GM23338 (cell line): ENCODE results near the gene NINJ1. TPM values are rescaled to one million over a fixed set of nuclear protein-coding genes. Genes with fewer than 3 reads are reported as not detected.

Experiments used
- ATAC-seq: fragments of 200-7000 bp; cut with Tn5 transposase; 3 replicates; pipeline ENCODE4 v1.9.1; 2020
- DNase-seq: peaks from one replicate; pipeline ENCODE4 v3.0.0-alpha.2; 2015; ENCODE audit warnings: low spot score
- H2AFZ ChIP-seq: fragments of 200-600 bp; sonication (generic); 2 replicates; pipeline ENCODE4 v1.8.0; 2016; ENCODE audit warnings: antibody characterized with exemption, mild to moderate bottlenecking, moderate library complexity
- H3F3A ChIP-seq: fragments of 200-600 bp; sonication (generic); replicated peaks from 2 replicates; pipeline ENCODE4 v1.8.0; 2017; ENCODE audit warnings: antibody characterized with exemption, mixed run types, low read depth
- H3K27ac ChIP-seq: fragments of 200-600 bp; sonication (generic); 2 replicates; pipeline ENCODE4 v1.6.1; 2016; ENCODE audit warnings: low read depth
- H3K27me3 ChIP-seq: fragments of 200-600 bp; sonication (generic); 2 replicates; pipeline ENCODE4 v1.8.0; 2016; ENCODE audit warnings: mild to moderate bottlenecking, mixed run types, moderate library complexity; ENCODE audit not compliant: insufficient read depth
- H3K36me3 ChIP-seq: fragments of 200-600 bp; sonication (generic); 2 replicates; pipeline ENCODE4 v1.8.0; 2016; ENCODE audit warnings: mild to moderate bottlenecking; ENCODE audit not compliant: insufficient read depth
- H3K4me1 ChIP-seq: fragments of 200-600 bp; sonication (generic); 2 replicates; pipeline ENCODE4 v1.8.0; 2016; ENCODE audit warnings: mild to moderate bottlenecking, moderate library complexity; ENCODE audit not compliant: insufficient read depth
- H3K4me2 ChIP-seq: fragments of 200-600 bp; sonication (generic); 2 replicates; pipeline ENCODE4 v1.7.1; 2017; ENCODE audit warnings: mixed run types
- H3K4me3 ChIP-seq: fragments of 200-600 bp; sonication (generic); 2 replicates; pipeline ENCODE4 v1.6.1; 2016; ENCODE audit warnings: mixed run types
- H3K79me2 ChIP-seq: fragments of 200-600 bp; sonication (generic); replicated peaks from 2 replicates; pipeline ENCODE4 v1.8.0; 2017; ENCODE audit warnings: mild to moderate bottlenecking; ENCODE audit not compliant: insufficient read depth
- H3K9me2 ChIP-seq: fragments of 200-600 bp; sonication (generic); 2 replicates; pipeline ENCODE4 v1.8.0; 2017; ENCODE audit not compliant: insufficient read depth
- H4K20me1 ChIP-seq: fragments of 200-600 bp; sonication (generic); replicated peaks from 2 replicates; pipeline ENCODE4 v1.8.0; 2017; ENCODE audit warnings: mild to moderate bottlenecking; ENCODE audit not compliant: insufficient read depth
- H3K27ac Mint-ChIP-seq: 2 replicates; pipeline ENCODE4 v1.8.0; 2020; ENCODE audit warnings: inconsistent platforms, mild to moderate bottlenecking, moderate library complexity, mixed read lengths
- H3K27me3 Mint-ChIP-seq: 3 replicates; pipeline ENCODE4 v1.8.0; 2022; ENCODE audit warnings: low read depth, mild to moderate bottlenecking, moderate library complexity, mixed read lengths, inconsistent platforms; ENCODE audit not compliant: insufficient read depth, poor library complexity
- H3K36me3 Mint-ChIP-seq: 3 replicates; pipeline ENCODE4 v1.8.0; 2021; ENCODE audit warnings: low read depth, mild to moderate bottlenecking, inconsistent platforms, moderate library complexity, mixed read lengths
- H3K4me1 Mint-ChIP-seq: 3 replicates; pipeline ENCODE4 v1.8.0; 2020; ENCODE audit warnings: mild to moderate bottlenecking, inconsistent platforms, mixed read lengths
- H3K4me3 Mint-ChIP-seq: 3 replicates; pipeline ENCODE4 v1.8.0; 2021; ENCODE audit warnings: moderate library complexity, mild to moderate bottlenecking, inconsistent platforms, mixed read lengths
- H3K9me3 Mint-ChIP-seq: 3 replicates; pipeline ENCODE4 v1.8.0; 2020; ENCODE audit warnings: moderate library complexity, mild to moderate bottlenecking, inconsistent platforms, mixed read lengths
- CREB1 ChIP-seq: fragments of 250-450 bp; sonication (Bioruptor Pico); IDR thresholded peaks from 2 replicates; pipeline ENCODE4 v1.5.0; 2020; ENCODE audit warnings: low read depth, mild to moderate bottlenecking, moderate library complexity
- EZH2 ChIP-seq: fragments of 200-600 bp; sonication (generic); IDR thresholded peaks from one replicate; pipeline ENCODE4 v1.8.0; 2017; ENCODE audit warnings: antibody characterized with exemption, mild to moderate bottlenecking, low read depth; ENCODE audit not compliant: unreplicated experiment
- EZH2phosphoT487 ChIP-seq: fragments of 200-600 bp; sonication (generic); IDR thresholded peaks from one replicate; pipeline ENCODE4 v1.8.1; 2018; ENCODE audit warnings: antibody characterized with exemption; ENCODE audit not compliant: unreplicated experiment
- JUNB ChIP-seq: IDR thresholded peaks from one replicate; pipeline ENCODE4 v1.6.1; 2016; ENCODE audit warnings: antibody characterized with exemption; ENCODE audit not compliant: unreplicated experiment
- NANOG ChIP-seq: IDR thresholded peaks from 2 replicates; pipeline ENCODE4 v1.6.1; 2016; ENCODE audit warnings: antibody characterized with exemption, borderline replicate concordance
- POLR2AphosphoS5 ChIP-seq: IDR thresholded peaks from 2 replicates; pipeline ENCODE4 v1.6.1; 2016; ENCODE audit warnings: antibody characterized with exemption, low read depth
- STAT1 ChIP-seq: IDR thresholded peaks from one replicate; pipeline ENCODE4 v1.6.1; 2016; ENCODE audit warnings: antibody characterized with exemption; ENCODE audit not compliant: unreplicated experiment
- ZNF114 ChIP-seq: fragments of 250-450 bp; sonication (Bioruptor Pico); IDR thresholded peaks from 2 replicates; pipeline ENCODE4 v1.5.0; 2020; ENCODE audit warnings: mild to moderate bottlenecking, moderate library complexity
- ZNF331 ChIP-seq: fragments of 250-450 bp; sonication (Bioruptor Pico); IDR thresholded peaks from 2 replicates; pipeline ENCODE4 v1.5.0; 2020; ENCODE audit warnings: low read depth, mild to moderate bottlenecking, moderate library complexity
- polyA plus RNA-seq: library from polyadenylated mRNA; unstranded; fragments of >200 nt; fragmentation: Nextera tagmentation; extraction: Ambion mirVana; gene quantifications from 2 replicates; pipeline ENCODE4 v1.2.1, GENCODE V29; 2016
- total RNA-seq: library from RNA; depleted of rRNA; stranded (reverse); fragments of >200 nt; shearing (Covaris generic); gene quantifications from 2 replicates; pipeline ENCODE4 v1.2.3, GENCODE V29; 2014
- TF ChIP-seq, protein P1 (sequence below): IDR thresholded peaks from 2 replicates; pipeline ENCODE4 v1.6.1; 2016; ENCODE audit warnings: antibody characterized with exemption
- TF ChIP-seq, protein P2 (sequence below): fragments of 250-450 bp; sonication (Bioruptor Pico); IDR thresholded peaks from 2 replicates; pipeline ENCODE4 v1.5.0; 2020; ENCODE audit warnings: mild to moderate bottlenecking, moderate library complexity
- TF ChIP-seq, protein P3 (sequence below): IDR thresholded peaks from one replicate; pipeline ENCODE4 v1.6.1; 2018; ENCODE audit warnings: antibody characterized with exemption; ENCODE audit not compliant: unreplicated experiment
- TF ChIP-seq, protein P4 (sequence below), 2 experiments: fragments of 200-600 bp in 1 of 2; sonication (generic) in 1 of 2; conservative IDR thresholded peaks; 2 replicates each; pipeline versions ENCODE4 v1.5.1 to v1.6.1; 2016 to 2017; ENCODE audit warnings: antibody characterized with exemption in 2 of 2, low read depth in 2 of 2, mild to moderate bottlenecking in 2 of 2, moderate library complexity in 1 of 2

The NINJ1 gene
- total and polyA plus RNA-seq, 2 experiments from 2014 or later: 36.3 to 39.7 TPM

DNA sequence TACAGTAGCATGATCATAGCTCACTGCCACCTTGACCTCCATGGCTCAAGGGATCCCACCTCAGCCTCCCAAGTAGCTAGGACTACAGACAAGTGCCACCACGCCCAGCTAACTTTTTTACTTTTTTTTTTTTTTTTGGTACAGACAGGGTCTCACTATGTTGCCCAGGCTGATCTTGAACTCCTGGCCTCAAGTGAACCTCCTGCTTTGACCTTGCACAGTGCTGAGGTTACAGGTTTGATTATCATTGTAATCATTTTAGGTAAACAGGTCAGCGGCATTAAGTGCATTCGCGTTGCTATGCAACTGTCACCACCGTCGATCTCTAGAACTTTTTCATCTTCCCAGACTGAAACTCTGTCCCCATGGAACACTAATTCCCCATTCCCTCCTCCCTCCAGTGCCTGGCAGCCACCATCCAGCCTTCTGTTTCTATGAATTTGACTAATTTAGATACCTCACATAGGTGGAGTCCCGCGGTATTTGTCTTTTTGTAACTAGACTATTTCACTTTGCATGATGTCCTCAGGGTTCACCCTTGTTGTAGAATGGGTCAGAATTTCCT is 43.9 kb downstream of the NINJ1 start:
- TF ChIP-seq, protein P1, sequence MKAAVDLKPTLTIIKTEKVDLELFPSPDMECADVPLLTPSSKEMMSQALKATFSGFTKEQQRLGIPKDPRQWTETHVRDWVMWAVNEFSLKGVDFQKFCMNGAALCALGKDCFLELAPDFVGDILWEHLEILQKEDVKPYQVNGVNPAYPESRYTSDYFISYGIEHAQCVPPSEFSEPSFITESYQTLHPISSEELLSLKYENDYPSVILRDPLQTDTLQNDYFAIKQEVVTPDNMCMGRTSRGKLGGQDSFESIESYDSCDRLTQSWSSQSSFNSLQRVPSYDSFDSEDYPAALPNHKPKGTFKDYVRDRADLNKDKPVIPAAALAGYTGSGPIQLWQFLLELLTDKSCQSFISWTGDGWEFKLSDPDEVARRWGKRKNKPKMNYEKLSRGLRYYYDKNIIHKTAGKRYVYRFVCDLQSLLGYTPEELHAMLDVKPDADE: no peak
- TF ChIP-seq ZNF114 (CRISPR knock-in tag) (no peak), STAT1 (no peak), CREB1 (CRISPR knock-in tag) (no peak), EZH2phosphoT487 (no peak), NANOG (no peak), POLR2AphosphoS5 (no peak), EZH2 (no peak), ZNF331 (CRISPR knock-in tag) (no peak), JUNB (no peak)
- TF ChIP-seq, protein P2, sequence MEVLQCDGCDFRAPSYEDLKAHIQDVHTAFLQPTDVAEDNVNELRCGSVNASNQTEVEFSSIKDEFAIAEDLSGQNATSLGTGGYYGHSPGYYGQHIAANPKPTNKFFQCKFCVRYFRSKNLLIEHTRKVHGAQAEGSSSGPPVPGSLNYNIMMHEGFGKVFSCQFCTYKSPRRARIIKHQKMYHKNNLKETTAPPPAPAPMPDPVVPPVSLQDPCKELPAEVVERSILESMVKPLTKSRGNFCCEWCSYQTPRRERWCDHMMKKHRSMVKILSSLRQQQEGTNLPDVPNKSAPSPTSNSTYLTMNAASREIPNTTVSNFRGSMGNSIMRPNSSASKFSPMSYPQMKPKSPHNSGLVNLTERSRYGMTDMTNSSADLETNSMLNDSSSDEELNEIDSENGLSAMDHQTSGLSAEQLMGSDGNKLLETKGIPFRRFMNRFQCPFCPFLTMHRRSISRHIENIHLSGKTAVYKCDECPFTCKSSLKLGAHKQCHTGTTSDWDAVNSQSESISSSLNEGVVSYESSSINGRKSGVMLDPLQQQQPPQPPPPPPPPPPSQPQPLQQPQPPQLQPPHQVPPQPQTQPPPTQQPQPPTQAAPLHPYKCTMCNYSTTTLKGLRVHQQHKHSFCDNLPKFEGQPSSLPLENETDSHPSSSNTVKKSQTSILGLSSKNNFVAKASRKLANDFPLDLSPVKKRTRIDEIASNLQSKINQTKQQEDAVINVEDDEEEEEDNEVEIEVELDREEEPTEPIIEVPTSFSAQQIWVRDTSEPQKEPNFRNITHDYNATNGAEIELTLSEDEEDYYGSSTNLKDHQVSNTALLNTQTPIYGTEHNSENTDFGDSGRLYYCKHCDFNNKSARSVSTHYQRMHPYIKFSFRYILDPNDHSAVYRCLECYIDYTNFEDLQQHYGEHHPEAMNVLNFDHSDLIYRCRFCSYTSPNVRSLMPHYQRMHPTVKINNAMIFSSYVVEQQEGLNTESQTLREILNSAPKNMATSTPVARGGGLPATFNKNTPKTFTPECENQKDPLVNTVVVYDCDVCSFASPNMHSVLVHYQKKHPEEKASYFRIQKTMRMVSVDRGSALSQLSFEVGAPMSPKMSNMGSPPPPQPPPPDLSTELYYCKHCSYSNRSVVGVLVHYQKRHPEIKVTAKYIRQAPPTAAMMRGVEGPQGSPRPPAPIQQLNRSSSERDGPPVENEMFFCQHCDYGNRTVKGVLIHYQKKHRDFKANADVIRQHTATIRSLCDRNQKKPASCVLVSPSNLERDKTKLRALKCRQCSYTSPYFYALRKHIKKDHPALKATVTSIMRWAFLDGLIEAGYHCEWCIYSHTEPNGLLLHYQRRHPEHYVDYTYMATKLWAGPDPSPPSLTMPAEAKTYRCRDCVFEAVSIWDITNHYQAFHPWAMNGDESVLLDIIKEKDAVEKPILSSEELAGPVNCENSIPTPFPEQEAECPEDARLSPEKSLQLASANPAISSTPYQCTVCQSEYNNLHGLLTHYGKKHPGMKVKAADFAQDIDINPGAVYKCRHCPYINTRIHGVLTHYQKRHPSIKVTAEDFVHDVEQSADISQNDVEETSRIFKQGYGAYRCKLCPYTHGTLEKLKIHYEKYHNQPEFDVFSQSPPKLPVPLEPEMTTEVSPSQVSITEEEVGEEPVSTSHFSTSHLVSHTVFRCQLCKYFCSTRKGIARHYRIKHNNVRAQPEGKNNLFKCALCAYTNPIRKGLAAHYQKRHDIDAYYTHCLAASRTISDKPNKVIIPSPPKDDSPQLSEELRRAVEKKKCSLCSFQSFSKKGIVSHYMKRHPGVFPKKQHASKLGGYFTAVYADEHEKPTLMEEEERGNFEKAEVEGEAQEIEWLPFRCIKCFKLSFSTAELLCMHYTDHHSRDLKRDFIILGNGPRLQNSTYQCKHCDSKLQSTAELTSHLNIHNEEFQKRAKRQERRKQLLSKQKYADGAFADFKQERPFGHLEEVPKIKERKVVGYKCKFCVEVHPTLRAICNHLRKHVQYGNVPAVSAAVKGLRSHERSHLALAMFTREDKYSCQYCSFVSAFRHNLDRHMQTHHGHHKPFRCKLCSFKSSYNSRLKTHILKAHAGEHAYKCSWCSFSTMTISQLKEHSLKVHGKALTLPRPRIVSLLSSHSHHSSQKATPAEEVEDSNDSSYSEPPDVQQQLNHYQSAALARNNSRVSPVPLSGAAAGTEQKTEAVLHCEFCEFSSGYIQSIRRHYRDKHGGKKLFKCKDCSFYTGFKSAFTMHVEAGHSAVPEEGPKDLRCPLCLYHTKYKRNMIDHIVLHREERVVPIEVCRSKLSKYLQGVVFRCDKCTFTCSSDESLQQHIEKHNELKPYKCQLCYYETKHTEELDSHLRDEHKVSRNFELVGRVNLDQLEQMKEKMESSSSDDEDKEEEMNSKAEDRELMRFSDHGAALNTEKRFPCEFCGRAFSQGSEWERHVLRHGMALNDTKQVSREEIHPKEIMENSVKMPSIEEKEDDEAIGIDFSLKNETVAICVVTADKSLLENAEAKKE (CRISPR knock-in tag): no peak
- TF ChIP-seq, protein P3, sequence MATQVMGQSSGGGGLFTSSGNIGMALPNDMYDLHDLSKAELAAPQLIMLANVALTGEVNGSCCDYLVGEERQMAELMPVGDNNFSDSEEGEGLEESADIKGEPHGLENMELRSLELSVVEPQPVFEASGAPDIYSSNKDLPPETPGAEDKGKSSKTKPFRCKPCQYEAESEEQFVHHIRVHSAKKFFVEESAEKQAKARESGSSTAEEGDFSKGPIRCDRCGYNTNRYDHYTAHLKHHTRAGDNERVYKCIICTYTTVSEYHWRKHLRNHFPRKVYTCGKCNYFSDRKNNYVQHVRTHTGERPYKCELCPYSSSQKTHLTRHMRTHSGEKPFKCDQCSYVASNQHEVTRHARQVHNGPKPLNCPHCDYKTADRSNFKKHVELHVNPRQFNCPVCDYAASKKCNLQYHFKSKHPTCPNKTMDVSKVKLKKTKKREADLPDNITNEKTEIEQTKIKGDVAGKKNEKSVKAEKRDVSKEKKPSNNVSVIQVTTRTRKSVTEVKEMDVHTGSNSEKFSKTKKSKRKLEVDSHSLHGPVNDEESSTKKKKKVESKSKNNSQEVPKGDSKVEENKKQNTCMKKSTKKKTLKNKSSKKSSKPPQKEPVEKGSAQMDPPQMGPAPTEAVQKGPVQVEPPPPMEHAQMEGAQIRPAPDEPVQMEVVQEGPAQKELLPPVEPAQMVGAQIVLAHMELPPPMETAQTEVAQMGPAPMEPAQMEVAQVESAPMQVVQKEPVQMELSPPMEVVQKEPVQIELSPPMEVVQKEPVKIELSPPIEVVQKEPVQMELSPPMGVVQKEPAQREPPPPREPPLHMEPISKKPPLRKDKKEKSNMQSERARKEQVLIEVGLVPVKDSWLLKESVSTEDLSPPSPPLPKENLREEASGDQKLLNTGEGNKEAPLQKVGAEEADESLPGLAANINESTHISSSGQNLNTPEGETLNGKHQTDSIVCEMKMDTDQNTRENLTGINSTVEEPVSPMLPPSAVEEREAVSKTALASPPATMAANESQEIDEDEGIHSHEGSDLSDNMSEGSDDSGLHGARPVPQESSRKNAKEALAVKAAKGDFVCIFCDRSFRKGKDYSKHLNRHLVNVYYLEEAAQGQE: no peak
- TF ChIP-seq, protein P4, sequence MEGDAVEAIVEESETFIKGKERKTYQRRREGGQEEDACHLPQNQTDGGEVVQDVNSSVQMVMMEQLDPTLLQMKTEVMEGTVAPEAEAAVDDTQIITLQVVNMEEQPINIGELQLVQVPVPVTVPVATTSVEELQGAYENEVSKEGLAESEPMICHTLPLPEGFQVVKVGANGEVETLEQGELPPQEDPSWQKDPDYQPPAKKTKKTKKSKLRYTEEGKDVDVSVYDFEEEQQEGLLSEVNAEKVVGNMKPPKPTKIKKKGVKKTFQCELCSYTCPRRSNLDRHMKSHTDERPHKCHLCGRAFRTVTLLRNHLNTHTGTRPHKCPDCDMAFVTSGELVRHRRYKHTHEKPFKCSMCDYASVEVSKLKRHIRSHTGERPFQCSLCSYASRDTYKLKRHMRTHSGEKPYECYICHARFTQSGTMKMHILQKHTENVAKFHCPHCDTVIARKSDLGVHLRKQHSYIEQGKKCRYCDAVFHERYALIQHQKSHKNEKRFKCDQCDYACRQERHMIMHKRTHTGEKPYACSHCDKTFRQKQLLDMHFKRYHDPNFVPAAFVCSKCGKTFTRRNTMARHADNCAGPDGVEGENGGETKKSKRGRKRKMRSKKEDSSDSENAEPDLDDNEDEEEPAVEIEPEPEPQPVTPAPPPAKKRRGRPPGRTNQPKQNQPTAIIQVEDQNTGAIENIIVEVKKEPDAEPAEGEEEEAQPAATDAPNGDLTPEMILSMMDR (conservative IDR thresholded peaks at IDR 0.05; ENCODE audit: low read depth in 2 of 2): no peak
- Histone ChIP-seq H3F3A (0 out of 2 replicates have a peak, but pooled peaks cover 8% of the 10 kb centered on the region), H2AFZ (no peak overlapping the region), H3K36me3 (no peaks in the 10 kb centered on the region; the same call in 1 of the 2 replicates), H3K4me1 (0 out of 2 replicates have a peak, but pooled peaks cover 3% of the 10 kb centered on the region), H3K9me2 (no peaks in the 10 kb centered on the region), H3K27me3 (no peaks in the 10 kb centered on the region), H3K4me2 (no peak overlapping the region), H3K79me2 (no peaks in the 10 kb centered on the region), H3K27ac (no peak overlapping the region), H4K20me1 (no peaks in the 10 kb centered on the region), H3K4me3 (no peak overlapping the region)
- Mint-ChIP-seq H3K9me3 (peaks cover 10% of the 10 kb centered on the region; the same call in 2 of the 3 replicates), H3K27ac (no peak overlapping the region), H3K4me3 (no peak overlapping the region), H3K27me3 (peaks cover 12% of the 10 kb centered on the region), H3K4me1 (peaks cover 7% of the 10 kb centered on the region), H3K36me3 (peaks cover 10% of the 10 kb centered on the region)
- ATAC-seq (no peak), DNase-seq (no peak)
